HG03097 (cell line): ENCODE data around the gene CPED1.
"Not testable (repeated sequence)": the region's sequence is repeated elsewhere in the genome, so short reads cannot be mapped to it uniquely, and the experiment has no call there.

ENCODE experiments used
- ATAC-seq: cut with Tn5 transposase; IDR thresholded peaks from one replicate; pipeline ENCODE4 v1.9.1; 2021; ENCODE audit not compliant: unreplicated experiment, low FRiP score

Gene CPED1

DNA sequence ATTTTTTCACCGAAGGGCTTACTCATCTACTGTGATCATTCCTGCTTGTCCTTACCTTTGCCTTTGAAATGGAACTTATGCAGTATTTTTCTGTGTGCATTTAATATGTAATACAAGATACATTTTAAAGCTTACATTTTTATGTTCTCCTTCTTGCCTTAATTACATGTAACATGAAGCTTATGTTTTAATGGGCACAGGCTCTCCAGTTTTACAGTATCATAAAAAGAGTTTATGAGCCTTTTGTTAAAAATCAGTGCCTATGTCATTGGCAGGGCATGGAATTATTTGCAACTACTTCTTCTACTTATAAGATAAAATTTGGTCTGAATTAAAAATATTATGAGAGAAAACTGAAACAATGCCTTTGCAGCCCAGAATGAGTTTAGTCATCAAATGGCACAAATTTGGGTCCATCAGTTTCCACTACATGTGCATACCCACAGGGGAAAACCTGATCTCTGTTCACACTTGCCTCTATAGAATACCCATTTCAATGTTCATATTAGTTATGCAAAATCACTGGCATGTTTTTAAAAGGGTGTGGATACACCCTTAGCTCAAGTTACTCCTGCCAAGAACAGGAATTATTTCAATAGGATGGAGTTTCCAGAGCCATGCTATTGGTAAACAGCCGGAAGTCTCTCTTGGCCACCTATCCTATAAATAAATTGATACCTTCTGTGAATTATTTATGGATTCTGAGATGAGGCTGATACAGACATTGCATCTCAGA is 312.3 kb downstream of the CPED1 start:
- ATAC-seq, result no peak

DNA sequence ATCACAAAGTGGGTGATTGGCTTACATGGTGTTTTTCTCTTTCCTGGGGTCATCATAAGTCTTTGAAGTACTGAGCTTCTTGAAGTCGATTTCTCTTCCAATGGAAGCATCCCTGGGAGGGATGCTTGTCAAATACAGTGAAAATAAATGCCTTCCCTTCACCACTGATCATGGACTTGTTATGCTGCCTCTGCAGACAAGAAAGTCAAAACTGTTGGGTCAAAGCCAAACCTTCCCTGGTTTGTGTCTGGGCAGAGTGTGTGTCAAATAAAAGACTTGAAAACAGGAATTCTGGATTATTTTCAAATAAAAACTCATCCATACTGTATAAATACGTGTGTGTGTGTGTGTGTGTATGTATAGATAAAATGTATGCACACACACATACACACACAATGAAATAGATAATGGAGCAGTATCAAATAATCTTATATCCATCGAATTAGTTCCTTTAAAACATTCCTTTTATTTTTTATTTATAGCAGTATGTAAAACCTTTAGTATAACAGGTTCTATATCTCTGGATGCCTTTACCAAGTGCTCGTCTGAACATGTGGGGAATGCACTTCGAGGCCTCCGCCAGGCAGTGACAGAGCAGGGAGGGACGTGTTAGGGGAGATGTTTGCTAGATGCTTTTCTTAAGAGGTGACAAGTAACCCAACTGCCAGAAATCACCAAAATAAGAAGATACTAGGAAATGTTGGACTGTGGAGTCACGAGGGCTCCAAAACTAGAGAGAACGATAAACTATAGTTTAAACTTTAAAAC is 313.1 kb downstream of the CPED1 start:
- ATAC-seq, result no peak

DNA sequence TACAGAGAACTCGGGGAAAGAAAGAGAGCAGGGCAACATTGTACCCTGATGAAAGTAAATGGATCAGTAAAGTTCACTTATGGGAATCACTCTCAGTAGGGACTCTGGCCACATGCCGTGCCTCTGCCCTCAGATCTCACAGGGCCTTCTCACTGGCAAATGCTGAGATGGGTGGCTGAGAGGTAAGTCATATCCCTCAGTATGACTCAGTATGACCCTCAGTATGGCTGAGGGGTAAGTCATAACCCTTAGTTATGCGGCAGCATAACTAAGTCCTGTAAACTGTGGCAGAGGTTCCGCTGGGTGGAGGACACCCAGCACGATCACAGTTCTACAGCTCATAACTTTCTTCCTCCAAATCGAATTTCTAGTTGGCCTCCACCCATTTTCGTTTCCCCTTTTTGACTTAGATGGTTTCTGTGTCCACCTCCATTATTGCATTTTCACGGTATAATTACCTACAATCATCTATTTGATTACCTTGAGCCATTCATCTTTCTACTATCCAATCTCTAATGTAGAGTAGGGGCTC is 313.8 kb downstream of the CPED1 start:
- ATAC-seq, result peak; percentile 92

DNA sequence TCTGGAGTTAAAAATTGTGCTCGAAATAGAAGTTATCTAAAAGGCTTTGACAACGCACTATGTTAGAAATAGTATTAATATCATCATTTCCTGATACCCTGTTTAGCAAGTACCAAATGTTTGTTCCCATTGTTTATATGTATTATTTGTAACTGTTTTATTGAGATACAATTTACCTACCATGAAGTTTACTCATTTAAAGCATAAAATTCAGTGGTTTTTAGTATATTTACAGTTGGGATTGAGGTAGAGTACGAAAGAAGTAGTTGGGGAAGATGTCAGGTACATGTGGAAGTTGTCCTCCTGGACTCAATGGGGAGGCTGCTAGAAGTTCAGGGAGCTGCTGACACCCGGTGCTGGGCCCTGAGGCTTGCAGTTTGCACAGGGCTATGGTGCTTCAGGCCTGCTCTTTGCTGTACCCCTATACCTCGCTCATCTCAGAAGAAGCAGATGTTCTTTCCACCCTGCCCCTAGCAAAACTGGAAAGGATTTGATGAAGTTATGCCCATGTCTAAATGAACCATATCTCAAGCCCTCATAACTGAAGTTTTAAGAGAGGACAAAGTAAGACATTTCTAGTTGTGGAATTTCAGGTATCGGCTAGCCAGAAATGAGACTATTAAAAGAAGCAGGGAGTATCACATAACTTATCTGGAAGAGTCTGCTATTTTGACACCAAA is 315.1 kb downstream of the CPED1 start:
- no peak for ATAC-seq

DNA sequence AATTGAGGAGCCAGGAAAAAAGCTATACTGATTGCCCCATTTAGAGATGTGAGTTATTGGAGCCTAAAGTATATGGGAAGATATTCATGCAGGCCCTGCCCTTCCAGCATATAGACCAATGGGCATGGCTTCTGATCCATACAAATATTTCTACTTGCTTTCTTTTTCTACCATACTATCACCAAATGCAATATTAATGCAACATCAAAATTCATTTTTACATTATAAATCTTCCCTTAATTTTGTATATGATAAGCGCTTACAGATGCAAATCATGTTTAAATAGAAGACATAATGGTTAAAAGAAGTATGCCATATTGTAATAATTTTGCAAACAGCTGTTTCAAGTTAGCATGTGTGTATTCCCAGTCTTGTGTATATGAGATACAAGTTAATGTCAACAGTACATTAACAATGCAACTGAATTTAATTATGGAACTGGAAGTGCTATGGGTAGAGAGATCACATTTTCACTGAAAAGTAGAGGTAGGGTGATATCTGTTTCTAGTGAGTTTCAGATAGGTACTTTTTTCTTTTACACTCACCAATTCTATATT is 315.7 kb downstream of the CPED1 start:
- no peak for ATAC-seq

DNA sequence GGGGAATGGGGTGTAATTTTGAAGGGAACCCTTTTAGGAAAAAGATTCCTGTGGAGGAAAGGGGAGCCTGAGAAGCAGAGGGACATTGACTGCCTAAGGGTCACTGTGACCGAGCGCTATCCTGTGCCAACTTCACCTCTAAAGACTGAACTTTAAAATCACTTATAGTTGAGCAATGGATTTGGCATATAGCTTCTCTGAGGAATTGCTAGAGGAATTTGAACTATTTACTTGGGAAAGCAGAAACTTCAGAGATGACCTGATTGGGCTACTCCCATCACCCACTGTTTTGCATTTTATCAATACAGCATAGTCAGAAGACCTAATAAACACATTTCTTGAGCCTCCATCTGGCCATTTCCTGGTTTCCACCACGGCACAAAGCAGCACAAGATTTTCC is 316.6 kb downstream of the CPED1 start:
- ATAC-seq, result no peak

DNA sequence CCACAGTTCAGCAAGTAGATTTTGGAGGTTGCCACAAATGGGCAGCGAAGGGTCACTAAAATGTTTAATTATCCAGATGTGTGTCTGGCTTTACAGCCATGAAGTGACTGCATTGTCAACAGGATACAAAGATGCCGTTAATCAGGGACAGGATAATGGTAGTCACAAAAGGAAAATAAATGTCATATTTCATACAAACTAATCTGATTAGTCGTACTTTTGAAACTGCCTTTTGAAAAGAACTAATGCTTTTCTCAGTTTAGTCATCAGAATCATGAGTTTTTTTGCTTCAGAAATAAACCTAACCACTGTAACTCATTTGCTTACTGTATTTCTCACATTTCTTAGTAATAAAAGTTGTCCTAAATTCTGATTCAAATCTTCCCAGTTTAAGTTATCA is 318.1 kb downstream of the CPED1 start:
- ATAC-seq, result no peak

DNA sequence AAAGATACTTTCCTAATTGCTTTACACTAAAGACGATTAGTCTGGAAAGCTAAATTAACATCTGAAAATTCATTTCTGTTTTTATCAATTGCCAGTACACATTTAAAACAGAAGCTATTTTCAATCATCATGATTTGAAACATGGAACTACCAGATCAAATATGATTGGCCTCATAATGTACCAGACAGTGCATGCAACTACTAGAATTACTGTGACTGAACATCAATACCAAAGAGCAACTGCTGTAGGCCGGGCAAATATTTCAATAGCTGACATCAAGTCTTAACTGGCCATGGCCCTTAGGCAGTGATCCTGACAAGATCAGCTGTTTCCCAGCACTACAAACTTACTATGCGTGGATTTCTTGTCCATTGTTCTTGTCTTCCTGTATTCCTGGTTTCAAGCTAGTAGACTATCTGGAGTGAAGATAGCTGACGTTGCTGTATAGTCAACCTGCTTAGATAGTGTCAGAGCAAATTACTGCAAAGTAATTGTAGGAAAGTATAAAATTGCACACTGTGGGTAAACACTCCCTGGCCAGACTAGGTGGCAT is 318.6 kb downstream of the CPED1 start:
- ATAC-seq, result no peak

DNA sequence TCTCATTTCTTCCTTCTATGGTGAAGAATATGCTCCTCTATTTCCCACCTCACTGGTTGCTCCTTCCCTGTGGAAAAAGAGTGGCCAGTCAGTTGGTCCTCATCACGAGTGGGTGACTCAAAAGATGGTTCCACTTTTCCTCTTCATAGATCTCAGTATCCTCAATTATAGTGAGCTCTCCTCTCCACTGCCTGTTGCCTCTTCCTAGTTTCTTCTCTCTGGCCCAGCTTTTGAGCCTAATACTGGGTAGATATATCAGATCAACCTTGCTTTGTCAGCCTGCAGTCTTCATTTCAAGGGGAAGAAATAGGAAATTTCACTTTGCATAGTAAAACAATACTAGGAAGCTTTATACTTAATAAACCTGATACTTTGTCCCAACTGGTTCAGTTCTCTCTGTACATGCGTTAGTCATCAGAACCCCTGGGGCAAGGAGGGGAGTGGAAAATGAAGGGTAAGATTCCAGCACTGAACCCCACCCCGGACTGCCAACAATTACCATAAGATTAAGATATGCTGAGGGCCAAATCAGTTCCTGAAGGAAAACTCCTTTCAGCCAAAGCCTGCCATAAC is 324.8 kb downstream of the CPED1 start:
- ATAC-seq, result peak; percentile 7

DNA sequence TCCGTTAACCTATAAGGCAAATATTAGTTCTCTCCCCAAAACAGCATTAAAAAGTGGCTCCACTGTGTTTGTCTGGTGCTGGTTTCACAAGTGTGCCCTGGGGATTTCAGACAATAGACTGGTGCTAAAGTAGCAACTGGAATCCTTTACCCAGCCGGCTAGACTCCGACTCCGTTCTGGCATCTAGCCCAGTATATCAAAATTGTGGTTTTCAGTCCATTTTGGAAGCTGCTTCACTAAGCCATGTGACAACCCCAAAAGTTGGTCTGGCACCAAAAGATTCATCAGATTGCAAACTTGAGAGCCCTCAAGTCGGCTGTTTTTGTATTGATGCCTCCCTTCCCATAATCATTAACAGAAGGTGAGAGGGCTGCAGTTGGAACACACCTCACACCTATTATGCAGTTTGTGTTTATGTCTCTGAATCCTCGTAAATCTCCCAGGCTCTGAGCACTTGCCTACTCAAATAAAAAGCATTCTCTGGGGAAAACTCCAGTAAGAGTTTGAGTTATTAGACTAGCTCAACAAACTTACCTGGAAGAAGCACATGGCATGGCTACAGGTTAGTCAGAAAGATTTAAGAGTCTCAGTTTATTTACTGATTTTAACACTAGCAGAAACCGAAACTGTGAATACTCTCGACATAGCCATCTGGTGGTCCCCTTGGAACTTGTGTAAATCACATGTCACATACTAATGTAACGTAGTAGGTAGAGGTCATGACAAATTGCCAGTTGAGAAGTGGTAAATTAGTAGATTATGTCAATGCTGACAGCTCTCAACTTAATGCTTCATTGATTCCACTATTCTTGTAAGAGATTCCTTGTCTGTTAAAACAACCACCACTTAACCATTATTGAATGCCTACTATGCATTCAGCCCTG is 325.5 kb downstream of the CPED1 start:
- ATAC-seq, result peak; percentile 95

DNA sequence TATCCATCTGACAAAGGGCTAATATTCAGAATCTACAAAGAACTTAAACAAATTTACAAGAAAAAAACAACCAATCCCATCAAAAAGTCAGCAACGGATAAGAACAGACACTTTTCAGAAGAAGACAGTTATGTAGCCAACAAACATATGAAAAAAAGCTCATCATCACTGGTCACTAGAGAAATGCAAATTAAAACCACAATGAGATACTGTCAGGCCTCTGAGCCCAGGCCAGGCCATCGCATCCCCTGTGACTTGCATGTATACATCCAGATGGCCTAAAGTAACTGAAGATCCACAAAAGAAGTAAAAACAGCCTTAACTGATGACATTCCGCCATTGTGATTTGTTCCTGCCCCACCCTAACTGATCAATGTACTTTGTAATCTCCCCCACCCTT is 326.7 kb downstream of the CPED1 start:
- not testable (repeated sequence) for ATAC-seq

DNA sequence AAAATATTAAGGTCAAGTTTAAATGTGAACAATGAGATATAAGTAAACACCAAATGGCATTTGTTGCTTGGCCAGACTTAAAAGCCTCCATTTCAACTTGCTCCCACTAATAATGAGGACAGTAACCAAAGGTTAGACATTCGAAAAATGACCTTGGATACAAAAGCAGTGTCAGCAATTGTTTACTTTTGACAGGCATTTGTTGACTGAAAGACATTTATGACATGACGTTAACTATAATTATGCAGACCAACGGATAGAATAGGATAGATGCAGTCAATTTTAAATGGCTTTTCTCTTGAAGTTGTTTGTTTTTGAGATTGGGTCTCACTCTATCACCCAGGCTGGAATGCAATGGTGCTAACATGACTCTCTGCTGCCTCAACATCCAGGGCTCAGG is 333.9 kb downstream of the CPED1 start:
- no peak for ATAC-seq

DNA sequence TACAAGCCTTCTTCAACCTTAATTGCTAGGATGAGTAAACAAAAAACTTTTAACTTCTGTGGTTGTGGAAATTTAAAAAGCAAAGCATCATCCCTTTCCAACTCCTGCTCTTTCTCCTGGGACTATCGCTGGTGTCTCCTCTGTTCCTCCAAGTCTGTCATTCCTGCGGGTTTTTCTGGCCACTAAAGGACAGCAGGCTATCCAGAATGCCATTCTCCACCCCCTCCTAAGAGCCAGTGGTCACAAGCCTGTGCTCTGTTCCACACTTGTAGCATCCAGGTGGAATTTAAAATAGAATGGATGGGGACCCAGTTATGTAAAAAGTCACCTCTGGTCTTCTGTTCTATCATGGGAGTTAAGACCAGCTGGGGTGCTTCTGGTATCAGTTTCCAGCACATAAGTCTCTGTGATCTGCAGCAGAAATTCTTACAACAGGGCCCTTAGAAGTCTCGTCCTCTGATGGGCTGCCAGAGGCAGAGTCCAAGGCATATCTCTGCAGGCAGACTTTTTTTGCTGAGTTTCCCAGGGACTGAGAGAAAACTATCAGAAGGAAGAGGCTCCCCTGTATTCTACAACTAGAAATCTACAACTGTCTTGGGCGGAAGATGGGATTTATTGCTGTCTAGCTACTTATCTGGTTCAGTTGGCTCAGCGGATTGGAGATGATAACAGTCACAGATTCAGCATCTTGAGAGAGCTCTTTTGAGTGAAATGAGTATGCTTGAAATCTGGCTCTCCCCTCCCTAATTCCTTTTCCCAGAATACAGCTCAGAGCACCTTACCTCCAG is 335.2 kb downstream of the CPED1 start:
- ATAC-seq, result no peak

DNA sequence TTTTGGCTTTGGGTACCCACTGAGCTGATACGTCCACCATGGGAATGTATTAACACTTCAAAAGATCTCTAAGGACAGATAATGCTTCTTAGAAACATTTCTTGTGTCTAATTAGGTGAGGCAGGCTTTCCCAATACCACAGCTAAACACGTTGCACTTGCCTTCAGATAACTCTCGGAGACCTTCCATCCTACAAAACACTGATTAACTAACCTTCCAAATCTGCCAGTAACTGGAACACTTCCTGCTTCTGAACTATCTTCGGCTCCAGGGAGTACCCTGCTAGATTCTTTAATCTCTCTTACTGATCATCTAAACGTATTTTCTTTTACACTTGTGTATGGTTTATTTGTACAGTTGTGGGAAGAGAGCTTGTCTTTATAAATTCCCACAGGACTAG is 339.2 kb downstream of the CPED1 start:
- no peak for ATAC-seq

DNA sequence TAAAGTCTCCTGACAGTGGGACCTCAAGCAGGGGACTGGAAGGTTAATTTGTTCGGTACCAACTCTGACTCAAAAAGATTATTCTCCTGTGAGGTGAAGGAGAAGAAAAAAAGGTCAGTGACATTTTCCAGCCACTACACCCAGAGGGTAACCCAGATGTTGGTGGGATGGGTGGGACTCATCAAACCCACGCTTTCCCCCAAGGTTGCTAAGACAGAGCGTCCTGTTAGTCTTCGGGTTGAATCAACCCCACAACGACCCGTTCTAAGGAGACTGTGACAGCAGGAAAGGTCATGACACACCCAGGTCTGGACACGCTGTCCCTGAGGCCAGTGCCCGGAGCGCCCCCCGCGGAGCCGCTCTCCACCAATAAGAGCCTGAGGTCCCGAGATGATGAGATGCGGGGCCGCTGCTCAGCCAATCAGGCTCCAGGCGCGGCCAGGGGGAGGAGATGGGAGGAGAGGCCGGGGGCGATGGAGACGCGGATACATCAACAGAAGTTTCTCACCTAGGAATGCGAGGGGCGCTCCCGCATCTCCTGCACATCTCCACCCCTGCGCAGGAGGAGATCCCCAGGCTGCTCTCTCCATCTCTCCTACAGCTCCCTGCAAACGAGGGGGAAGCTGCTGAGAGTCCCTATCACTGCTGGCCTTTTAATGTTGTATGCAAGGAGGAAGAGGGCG is 340.1 kb downstream of the CPED1 start, which contains the start of gene WNT16:
Gene WNT16 (plus strand): TSS at position 493 of the 683 bp plus-strand sequence. CDS start 293 bp downstream, outside the sequence.
- no peak for ATAC-seq

DNA sequence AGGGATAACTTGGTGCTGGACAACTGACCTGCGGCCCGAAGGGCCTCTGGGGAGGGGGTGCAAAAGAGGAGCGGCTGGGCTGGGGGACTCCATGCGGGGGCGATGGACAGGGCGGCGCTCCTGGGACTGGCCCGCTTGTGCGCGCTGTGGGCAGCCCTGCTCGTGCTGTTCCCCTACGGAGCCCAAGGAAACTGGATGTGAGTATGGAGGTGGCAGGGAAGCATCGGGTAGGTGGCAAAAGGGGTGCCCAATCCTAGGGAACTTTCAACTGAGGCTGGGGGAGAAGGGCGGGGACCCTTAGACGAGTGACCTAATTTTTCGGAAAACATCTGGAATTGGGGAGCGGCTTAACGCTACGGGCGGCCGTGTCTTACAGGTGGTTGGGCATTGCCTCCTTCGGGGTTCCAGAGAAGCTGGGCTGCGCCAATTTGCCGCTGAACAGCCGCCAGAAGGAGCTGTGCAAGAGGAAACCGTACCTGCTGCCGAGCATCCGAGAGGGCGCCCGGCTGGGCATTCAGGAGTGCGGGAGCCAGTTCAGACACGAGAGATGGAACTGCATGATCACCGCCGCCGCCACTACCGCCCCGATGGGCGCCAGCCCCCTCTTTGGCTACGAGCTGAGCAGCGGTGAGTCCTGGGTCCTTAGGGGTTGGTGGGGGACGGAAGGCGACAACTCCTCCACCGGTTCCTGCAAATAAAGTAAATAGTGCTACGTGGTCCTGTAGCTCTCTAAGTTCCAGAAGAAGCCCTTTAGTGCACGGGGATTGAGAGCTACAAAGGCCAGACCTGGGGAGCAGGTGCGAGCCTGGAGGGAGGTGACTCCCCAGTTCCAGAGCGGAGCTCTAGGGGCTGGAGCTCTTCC is 340.9 kb downstream of the CPED1 start:
- no peak for ATAC-seq
